Stimulated activated CD4-positive, alpha-beta T cell treated with anti-CD3 and anti-CD28 coated beads, TNF-alpha, amount 100 ng/mL, for 1 hour (primary cell): ENCODE measurements around the gene SUCLG2.

Experiments used
- DNase-seq, 3 donors: peaks; one replicate each; pipeline ENCODE4 v3.0.0-alpha.2; 2020; ENCODE audit warnings: low read depth in 3 of 3, low spot score in 1 of 3

Gene SUCLG2

DNA sequence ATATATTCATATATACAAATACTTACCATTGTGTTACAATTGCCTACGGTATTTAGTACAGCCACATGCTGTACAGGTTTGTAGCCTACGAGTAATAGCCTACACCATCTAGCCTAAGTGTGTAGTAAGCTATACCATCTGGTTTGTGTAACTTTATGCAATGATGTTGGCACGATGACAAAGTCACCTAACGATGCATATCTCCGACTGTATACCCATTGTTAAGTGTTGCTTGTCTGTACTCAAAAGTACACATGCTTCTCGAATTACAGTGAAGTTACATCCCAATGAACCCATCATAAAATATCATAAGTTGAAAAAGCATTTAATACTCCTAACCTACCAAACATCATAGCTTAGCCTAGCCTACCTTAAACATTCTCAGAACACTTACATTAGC is 329.2 kb downstream of the SUCLG2 start:
- DNase-seq = no peak
